ENCODE measurements around the gene GORAB. TPM values are rescaled to one million over a fixed set of nuclear protein-coding genes. Genes with fewer than 3 reads are reported as not detected.

The GORAB gene
- total and polyA plus RNA-seq, 2 of the 8 experiments (the other 6 are each of a cell fraction or from before 2014, with no cell fraction given), result 4.0 to 9.6 TPM

- TF ChIP-seq CHD1 (IDR thresholded peaks at IDR 0.05; ENCODE audit: low read depth, low read length) (no peak), ZNF274 (IDR thresholded peaks at IDR 0.05; ENCODE audit: borderline replicate concordance, extremely low read depth, low read length) (no peak)
- TF ChIP-seq, protein P1, sequence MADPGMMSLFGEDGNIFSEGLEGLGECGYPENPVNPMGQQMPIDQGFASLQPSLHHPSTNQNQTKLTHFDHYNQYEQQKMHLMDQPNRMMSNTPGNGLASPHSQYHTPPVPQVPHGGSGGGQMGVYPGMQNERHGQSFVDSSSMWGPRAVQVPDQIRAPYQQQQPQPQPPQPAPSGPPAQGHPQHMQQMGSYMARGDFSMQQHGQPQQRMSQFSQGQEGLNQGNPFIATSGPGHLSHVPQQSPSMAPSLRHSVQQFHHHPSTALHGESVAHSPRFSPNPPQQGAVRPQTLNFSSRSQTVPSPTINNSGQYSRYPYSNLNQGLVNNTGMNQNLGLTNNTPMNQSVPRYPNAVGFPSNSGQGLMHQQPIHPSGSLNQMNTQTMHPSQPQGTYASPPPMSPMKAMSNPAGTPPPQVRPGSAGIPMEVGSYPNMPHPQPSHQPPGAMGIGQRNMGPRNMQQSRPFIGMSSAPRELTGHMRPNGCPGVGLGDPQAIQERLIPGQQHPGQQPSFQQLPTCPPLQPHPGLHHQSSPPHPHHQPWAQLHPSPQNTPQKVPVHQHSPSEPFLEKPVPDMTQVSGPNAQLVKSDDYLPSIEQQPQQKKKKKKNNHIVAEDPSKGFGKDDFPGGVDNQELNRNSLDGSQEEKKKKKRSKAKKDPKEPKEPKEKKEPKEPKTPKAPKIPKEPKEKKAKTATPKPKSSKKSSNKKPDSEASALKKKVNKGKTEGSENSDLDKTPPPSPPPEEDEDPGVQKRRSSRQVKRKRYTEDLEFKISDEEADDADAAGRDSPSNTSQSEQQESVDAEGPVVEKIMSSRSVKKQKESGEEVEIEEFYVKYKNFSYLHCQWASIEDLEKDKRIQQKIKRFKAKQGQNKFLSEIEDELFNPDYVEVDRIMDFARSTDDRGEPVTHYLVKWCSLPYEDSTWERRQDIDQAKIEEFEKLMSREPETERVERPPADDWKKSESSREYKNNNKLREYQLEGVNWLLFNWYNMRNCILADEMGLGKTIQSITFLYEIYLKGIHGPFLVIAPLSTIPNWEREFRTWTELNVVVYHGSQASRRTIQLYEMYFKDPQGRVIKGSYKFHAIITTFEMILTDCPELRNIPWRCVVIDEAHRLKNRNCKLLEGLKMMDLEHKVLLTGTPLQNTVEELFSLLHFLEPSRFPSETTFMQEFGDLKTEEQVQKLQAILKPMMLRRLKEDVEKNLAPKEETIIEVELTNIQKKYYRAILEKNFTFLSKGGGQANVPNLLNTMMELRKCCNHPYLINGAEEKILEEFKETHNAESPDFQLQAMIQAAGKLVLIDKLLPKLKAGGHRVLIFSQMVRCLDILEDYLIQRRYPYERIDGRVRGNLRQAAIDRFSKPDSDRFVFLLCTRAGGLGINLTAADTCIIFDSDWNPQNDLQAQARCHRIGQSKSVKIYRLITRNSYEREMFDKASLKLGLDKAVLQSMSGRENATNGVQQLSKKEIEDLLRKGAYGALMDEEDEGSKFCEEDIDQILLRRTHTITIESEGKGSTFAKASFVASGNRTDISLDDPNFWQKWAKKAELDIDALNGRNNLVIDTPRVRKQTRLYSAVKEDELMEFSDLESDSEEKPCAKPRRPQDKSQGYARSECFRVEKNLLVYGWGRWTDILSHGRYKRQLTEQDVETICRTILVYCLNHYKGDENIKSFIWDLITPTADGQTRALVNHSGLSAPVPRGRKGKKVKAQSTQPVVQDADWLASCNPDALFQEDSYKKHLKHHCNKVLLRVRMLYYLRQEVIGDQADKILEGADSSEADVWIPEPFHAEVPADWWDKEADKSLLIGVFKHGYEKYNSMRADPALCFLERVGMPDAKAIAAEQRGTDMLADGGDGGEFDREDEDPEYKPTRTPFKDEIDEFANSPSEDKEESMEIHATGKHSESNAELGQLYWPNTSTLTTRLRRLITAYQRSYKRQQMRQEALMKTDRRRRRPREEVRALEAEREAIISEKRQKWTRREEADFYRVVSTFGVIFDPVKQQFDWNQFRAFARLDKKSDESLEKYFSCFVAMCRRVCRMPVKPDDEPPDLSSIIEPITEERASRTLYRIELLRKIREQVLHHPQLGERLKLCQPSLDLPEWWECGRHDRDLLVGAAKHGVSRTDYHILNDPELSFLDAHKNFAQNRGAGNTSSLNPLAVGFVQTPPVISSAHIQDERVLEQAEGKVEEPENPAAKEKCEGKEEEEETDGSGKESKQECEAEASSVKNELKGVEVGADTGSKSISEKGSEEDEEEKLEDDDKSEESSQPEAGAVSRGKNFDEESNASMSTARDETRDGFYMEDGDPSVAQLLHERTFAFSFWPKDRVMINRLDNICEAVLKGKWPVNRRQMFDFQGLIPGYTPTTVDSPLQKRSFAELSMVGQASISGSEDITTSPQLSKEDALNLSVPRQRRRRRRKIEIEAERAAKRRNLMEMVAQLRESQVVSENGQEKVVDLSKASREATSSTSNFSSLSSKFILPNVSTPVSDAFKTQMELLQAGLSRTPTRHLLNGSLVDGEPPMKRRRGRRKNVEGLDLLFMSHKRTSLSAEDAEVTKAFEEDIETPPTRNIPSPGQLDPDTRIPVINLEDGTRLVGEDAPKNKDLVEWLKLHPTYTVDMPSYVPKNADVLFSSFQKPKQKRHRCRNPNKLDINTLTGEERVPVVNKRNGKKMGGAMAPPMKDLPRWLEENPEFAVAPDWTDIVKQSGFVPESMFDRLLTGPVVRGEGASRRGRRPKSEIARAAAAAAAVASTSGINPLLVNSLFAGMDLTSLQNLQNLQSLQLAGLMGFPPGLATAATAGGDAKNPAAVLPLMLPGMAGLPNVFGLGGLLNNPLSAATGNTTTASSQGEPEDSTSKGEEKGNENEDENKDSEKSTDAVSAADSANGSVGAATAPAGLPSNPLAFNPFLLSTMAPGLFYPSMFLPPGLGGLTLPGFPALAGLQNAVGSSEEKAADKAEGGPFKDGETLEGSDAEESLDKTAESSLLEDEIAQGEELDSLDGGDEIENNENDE (IDR thresholded peaks at IDR 0.05; ENCODE audit: insufficient replicate concordance, low read length), result no peak
Observed at GRCh38 chr1:170593173-170594011, 61.4 kb downstream of the GORAB start (continued).

All from H1 (cell line).